ENCODE measurements around the gene CDCP2.

- TF ChIP-seq CTCF (IDR thresholded peaks at IDR 0.05): no peak
- TF ChIP-seq ZFX (IDR thresholded peaks at IDR 0.05; ENCODE audit: borderline replicate concordance): no peak
These were observed 10.8 kb upstream of the CDCP2 start for GRCh38 chr1:54163573-54163972.

Data from 22Rv1 (cell line).